A673 (cell line): ENCODE results near the gene FASN. TPM values are rescaled to one million over a fixed set of nuclear protein-coding genes. Genes with fewer than 3 reads are reported as not detected.
A peak's percentile ranks its signal among the peaks of the same experiment; 100 is the strongest.

Experiments used
- BruUV-seq: library from RNA; stranded (reverse); fragments of 400-500 nt; replicated peaks from 2 replicates; lab custom pipeline; 2021; lab: Mats Ljungman, UMichigan
- CTCF ChIA-PET: fragments of 300-600 bp; sonication (Branson Sonifier 250); formaldehyde crosslinking; loops from one replicate; lab custom pipeline; 2022; ENCODE audit warnings: antibody characterized with exemption; lab: Charles Lee
- POLR2A ChIA-PET: fragments of 300-600 bp; sonication (Branson Sonifier 250); formaldehyde crosslinking; loops from one replicate; lab custom pipeline; 2022; ENCODE audit warnings: antibody characterized with exemption; ENCODE audit not compliant: low non-redundant PET; lab: Charles Lee
- DNase-seq: peaks from one replicate; pipeline ENCODE4 v3.0.0-alpha.2; 2015; ENCODE audit warnings: low spot score
- H3K27ac ChIP-seq: fragments of 200-600 bp; sonication (generic); 2 replicates; pipeline ENCODE4 v1.5.1; 2016; ENCODE audit warnings: mixed run types, low read depth, mild to moderate bottlenecking, mixed read lengths, antibody characterized with exemption, low read length; ENCODE audit not compliant: poor library complexity, severe bottlenecking
- H3K27me3 ChIP-seq: fragments of 200-600 bp; sonication (generic); replicated peaks from 2 replicates; pipeline ENCODE4 v1.6.1; 2017; ENCODE audit warnings: mixed run types, low read depth, mild to moderate bottlenecking, mixed read lengths, antibody characterized with exemption, low read length; ENCODE audit not compliant: insufficient read depth, poor library complexity
- H3K36me3 ChIP-seq: fragments of 200-600 bp; sonication (generic); 2 replicates; pipeline ENCODE4 v1.6.1; 2016; ENCODE audit warnings: mixed run types, mild to moderate bottlenecking, mixed read lengths, antibody characterized with exemption, low read length; ENCODE audit not compliant: insufficient read depth, poor library complexity, severe bottlenecking
- H3K4me1 ChIP-seq: fragments of 200-600 bp; sonication (generic); 2 replicates; pipeline ENCODE4 v1.6.1; 2017; ENCODE audit warnings: mixed run types, mild to moderate bottlenecking, mixed read lengths, antibody characterized with exemption, low read length; ENCODE audit not compliant: insufficient read depth, poor library complexity, severe bottlenecking
- H3K4me3 ChIP-seq: fragments of 200-600 bp; sonication (generic); 2 replicates; pipeline ENCODE4 v1.5.1; 2016; ENCODE audit warnings: low read depth, mixed run types, mild to moderate bottlenecking, mixed read lengths, low read length; ENCODE audit not compliant: poor library complexity, severe bottlenecking
- H3K9me3 ChIP-seq: fragments of 200-600 bp; sonication (generic); 2 replicates; pipeline ENCODE4 v1.6.1; 2016; ENCODE audit warnings: mixed run types, low read depth, mild to moderate bottlenecking, mixed read lengths, antibody characterized with exemption, low read length; ENCODE audit not compliant: poor library complexity, severe bottlenecking
- CTCF ChIP-seq: fragments of 300-800, 200-600 bp; sonication (generic); conservative IDR thresholded peaks from 2 replicates; pipeline ENCODE4 v1.5.1; 2017; ENCODE audit warnings: low read depth, mild to moderate bottlenecking, antibody characterized with exemption, low read length, moderate library complexity, mixed read lengths
- EZH2 ChIP-seq: fragments of 200-600 bp; sonication (generic); IDR thresholded peaks from 2 replicates; pipeline ENCODE4 v1.6.1; 2017; ENCODE audit warnings: borderline replicate concordance, low read depth, mild to moderate bottlenecking, mixed read lengths, antibody characterized with exemption, low read length; ENCODE audit not compliant: poor library complexity, severe bottlenecking
- intact Hi-C: fragments of 100-400 bp; cut with micrococcal nuclease; formaldehyde crosslinking; loops from one replicate; pipeline ENCODE4 v1.10.0; 2022; ENCODE audit not compliant: unreplicated experiment
- total RNA-seq: library from RNA; stranded (reverse); gene quantifications from 2 replicates; pipeline ENCODE4 v1.2.3, GENCODE V29; 2021

FASN gene
- total RNA-seq, 1 experiment from 2014 or later, result 591 TPM

GRCh38 chr17:82101767-82102679 lies 4.0 kb upstream of the FASN start:
- no TSS peak for BruUV-seq
- POLR2A ChIA-PET, result no interaction called here
- no peaks in the 10 kb centered on the region for H3K9me3 ChIP-seq
- no peaks in the 10 kb centered on the region for H3K27me3 ChIP-seq
- no peak for DNase-seq
- peaks cover 2% of the 10 kb centered on the region for H3K36me3 ChIP-seq
- TF ChIP-seq EZH2 (no peak), CTCF (no peak)
- no peak overlapping the region for H3K4me3 ChIP-seq
- peak overlapping the region; percentile 99 for H3K27ac ChIP-seq
- intact Hi-C loops, result no loop called here
- peaks cover 29% of the 10 kb centered on the region for H3K4me1 ChIP-seq
- CTCF ChIA-PET, result no interaction called here

GRCh38 chr17:82101301-82101715 lies 3.3 kb upstream of the FASN start:
- Histone ChIP-seq H3K9me3 (no peaks in the 10 kb centered on the region), H3K36me3 (peaks cover 9% of the 10 kb centered on the region), H3K4me3 (no peak overlapping the region), H3K27me3 (no peaks in the 10 kb centered on the region), H3K4me1 (peaks cover 23% of the 10 kb centered on the region), H3K27ac (peak overlapping the region; percentile 99)
- no peak for TF ChIP-seq CTCF
- TF ChIP-seq EZH2, result no peak
- no peak for DNase-seq
- ChIA-PET CTCF (no interaction called here), POLR2A (no interaction called here)
- no TSS peak for BruUV-seq
- intact Hi-C loops, result no loop called here

GRCh38 chr17:82100502-82101298 lies 2.7 kb upstream of the FASN start:
- no peaks in the 10 kb centered on the region for H3K9me3 ChIP-seq
- TF ChIP-seq CTCF (no peak), EZH2 (no peak)
- H3K36me3 ChIP-seq, result peaks cover 15% of the 10 kb centered on the region
- CTCF ChIA-PET, result no interaction called here
- H3K4me1 ChIP-seq, result peaks cover 23% of the 10 kb centered on the region
- POLR2A ChIA-PET, result no interaction called here
- intact Hi-C loops, result no loop called here
- no peak for DNase-seq
- H3K4me3 ChIP-seq, result no peak overlapping the region
- BruUV-seq, result no TSS peak
- peak overlapping the region; percentile 99 for H3K27ac ChIP-seq
- H3K27me3 ChIP-seq, result no peaks in the 10 kb centered on the region
